ENCODE results near the gene TUBB2B.

The TUBB2B gene
- 1.1 reads per million for total RNA-seq

GRCh38 chr6:3227363-3228045 lies at the start of gene TUBB2B:
Gene TUBB2B (minus strand): TSS chr6:3227653. CDS start chr6:3227543, 110 bp downstream.
- DNase-seq = no peak

GRCh38 chr6:3277251-3277650 lies 49.8 kb upstream of the TUBB2B start:
- no peak for DNase-seq

- no peak for DNase-seq
These were observed 49.0 kb upstream of the TUBB2B start for GRCh38 chr6:3276174-3277167.

GRCh38 chr6:3273707-3274521 lies 46.5 kb upstream of the TUBB2B start:
- no peak for DNase-seq

GRCh38 chr6:3272911-3273547 lies 45.6 kb upstream of the TUBB2B start:
- DNase-seq = no peak

- DNase-seq = no peak
These were observed 44.3 kb upstream of the TUBB2B start for GRCh38 chr6:3271756-3272155.

- no peak for DNase-seq
These were observed 42.8 kb upstream of the TUBB2B start for GRCh38 chr6:3270258-3270657.

GRCh38 chr6:3269281-3269975 lies 42.0 kb upstream of the TUBB2B start:
- no peak for DNase-seq

- DNase-seq = no peak
These were observed 41.2 kb upstream of the TUBB2B start for GRCh38 chr6:3268680-3269079.

GRCh38 chr6:3267162-3267561 lies 39.7 kb upstream of the TUBB2B start:
- no peak for DNase-seq

GRCh38 chr6:3266170-3266569 lies 38.7 kb upstream of the TUBB2B start:
- DNase-seq = no peak

GRCh38 chr6:3265671-3266070 lies 38.2 kb upstream of the TUBB2B start:
- DNase-seq = no peak

- no peak for DNase-seq
These were observed 36.9 kb upstream of the TUBB2B start for GRCh38 chr6:3264356-3264755.

- DNase-seq = no peak
These were observed 35.6 kb upstream of the TUBB2B start for GRCh38 chr6:3263096-3263495.

GRCh38 chr6:3261921-3262320 lies 34.5 kb upstream of the TUBB2B start:
- DNase-seq = no peak

GRCh38 chr6:3261518-3261820 lies 34.0 kb upstream of the TUBB2B start:
- no peak for DNase-seq

- DNase-seq = no peak
These were observed 33.5 kb upstream of the TUBB2B start for GRCh38 chr6:3260772-3261517.

- DNase-seq = no peak
These were observed 32.8 kb upstream of the TUBB2B start for GRCh38 chr6:3260296-3260695.

- DNase-seq = peak; percentile 12
These were observed 32.1 kb upstream of the TUBB2B start for GRCh38 chr6:3259491-3259958.

- DNase-seq = peak; percentile 88
These were observed 31.5 kb upstream of the TUBB2B start, which contains the start of gene PSMG4 for GRCh38 chr6:3258720-3259490. Gene PSMG4 (plus strand): TSS chr6:3258947. CDS start chr6:3259023, 76 bp downstream.
